EH (cell line): ENCODE data around the gene CD74.

Experiments used
- DNase-seq: peaks from one replicate; pipeline ENCODE4 v3.0.0-alpha.2; 2015; ENCODE audit warnings: low read depth

CD74 gene

DNA sequence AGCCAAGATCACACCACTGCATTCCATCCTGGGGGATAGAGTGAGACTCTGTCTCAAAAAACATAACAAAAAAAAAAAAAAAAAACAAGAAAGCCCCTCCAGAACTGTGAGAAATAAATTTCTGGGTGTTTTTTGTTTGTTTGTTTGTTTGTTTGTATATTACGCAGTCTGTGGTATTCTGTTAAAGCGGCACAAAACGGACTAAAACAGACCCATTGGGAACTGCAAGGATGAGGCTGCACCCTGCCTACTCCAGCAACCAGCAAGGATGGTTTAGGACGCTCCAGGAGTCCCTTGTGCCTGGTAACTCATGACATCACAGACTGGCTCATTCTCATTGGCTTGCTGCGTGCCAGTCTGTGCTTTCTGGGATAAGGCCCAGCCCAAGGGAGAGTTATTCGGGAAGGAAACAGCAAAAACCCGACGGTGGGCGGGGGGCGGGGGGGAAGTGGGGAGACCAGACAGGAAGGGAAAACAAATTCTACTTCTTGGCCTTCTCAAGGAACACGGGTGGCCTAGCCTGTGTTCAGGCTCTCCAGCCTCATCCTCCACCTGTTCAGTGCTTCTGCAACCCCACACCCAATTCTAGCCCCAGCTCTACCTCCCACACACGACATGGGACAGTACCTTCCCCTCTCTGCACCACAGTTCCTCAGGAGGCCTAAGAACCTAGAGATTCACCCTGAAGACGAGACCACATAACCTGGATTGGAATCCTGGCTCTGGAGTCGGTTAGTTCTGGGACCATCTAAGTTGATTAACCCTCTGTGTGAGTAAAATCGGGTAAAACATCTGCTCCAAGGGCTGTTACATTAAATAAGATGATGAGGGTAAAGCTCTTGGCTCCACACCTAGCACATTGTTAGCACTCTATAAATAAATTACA lies 2.8 kb downstream of the CD74 start:
- DNase-seq, result peak; percentile 91

GRCh38 chr5:150408231-150408943 lies 4.3 kb downstream of the CD74 start:
- DNase-seq, result no peak

DNA sequence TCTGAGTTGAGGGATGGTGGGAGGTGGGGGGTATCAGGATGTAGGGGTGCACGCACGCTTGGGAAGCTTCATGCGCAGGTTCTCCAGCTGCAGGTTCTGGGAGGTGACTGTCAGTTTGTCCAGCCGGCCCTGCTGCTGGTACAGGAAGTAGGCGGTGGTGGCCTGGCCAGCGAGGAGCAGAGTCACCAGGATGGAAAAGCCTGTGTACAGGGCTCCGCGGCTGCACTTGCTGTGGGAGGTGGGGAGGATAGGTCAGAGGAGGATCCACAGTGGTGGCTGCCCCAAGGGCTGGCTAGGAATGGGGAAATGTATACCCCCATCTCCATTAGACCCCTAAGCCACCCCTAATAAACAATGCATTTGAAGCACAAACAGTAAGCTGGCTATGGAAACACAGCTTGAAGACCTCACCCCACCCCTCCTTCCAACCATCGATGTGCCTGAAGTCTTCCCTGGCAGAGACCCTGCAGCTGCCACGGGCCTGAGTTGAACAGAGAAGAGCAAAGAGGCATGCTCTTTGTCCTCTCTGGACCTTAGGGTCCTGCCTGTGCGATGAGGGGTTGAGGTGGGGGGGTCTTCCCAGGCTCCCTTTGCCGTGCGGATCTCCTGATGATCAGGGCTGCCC lies 5.5 kb downstream of the CD74 start:
- no peak for DNase-seq

DNA sequence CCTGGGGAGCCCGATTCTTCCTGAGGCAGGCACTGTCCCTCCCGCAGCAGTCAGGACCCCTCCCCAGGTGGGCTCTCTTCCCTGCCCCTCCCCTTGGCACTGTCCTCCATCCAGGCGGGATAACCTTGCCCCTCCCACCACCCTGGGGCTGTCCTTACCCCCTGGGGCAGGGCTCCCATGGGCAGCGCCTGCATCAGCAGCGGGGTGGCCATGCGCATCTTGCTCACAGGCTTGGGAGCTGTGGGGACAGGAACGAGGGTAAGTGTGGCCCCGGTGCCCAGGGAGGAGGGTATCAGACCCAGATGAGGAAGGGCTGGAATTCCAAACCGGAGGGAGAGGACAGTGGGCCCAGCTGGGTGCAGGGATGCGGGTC lies 6.0 kb downstream of the CD74 start:
- DNase-seq, result no peak

DNA sequence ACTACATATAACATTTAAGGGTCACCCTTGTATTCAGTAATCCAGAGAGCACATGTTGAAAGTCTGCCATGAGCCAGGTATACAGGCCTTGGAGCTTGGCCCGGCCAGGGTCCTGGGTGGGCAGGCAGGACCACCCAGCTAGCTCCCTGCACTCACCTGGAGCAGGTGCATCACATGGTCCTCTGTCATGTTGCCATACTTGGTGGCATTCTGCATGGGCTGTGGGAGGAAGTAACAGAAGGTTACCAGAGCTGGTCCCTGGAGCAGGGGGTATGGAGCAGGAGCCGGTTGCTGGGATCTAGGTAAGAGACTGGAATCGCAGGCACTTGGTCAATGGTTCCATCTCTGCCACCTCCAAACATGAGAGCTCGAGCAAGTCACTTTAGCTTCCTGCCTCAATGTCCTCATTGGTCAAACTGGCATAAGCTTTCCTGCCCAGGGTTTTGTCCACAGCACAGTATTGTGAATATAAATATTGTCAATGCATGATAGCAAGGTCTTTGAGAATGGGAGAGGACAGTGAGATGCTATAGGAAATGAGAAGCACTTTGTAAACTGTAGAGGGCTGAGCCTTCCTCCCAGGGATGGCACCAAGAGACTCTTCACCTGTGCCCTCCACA lies 6.5 kb downstream of the CD74 start:
- DNase-seq, result no peak

- DNase-seq, result no peak
These were observed 7.5 kb downstream of the CD74 start for GRCh38 chr5:150404941-150405816.

DNA sequence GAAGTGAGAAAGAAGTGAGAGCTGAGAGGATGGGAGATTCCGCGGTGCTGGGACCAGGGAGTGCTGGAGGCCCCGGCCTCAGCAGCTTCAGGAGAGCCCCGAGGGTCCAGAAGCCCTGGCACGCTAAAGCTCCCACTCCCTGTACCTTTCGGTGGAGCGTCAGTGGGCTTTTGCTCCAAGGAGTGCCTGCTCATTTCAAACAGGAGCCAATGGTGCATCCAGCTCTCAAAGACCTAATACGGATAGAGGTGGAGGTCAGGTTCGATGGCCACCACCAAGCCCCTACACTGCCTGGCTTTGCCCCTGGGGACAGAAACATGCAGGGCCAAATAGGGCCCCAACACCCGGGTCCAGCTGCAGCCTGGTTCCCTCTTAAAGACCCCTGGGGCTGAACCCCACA lies 8.2 kb downstream of the CD74 start:
- DNase-seq, result no peak

- no peak for DNase-seq
These were observed 8.6 kb downstream of the CD74 start for GRCh38 chr5:150404121-150404520.

DNA sequence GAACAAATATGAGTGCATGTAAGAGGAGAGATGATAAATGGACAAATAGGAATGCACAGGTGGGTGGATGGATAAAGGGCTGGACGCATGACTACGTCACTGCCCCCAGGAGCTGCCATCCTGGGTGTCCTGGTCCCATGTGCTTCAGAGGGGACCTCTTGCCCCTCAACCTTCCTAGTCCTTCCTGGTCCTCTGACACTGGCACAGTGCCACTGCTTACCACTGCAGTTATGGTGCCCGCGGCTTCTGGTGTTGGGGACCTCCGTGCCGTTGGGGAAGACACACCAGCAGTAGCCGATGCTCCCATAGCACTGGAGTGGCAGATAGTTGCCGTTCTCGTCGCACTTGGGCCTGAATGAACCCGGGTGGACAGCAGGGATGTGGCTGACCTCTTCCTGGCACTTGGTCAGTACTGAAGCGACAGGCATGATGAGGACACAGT lies 9.8 kb downstream of the CD74 start:
- no peak for DNase-seq

DNA sequence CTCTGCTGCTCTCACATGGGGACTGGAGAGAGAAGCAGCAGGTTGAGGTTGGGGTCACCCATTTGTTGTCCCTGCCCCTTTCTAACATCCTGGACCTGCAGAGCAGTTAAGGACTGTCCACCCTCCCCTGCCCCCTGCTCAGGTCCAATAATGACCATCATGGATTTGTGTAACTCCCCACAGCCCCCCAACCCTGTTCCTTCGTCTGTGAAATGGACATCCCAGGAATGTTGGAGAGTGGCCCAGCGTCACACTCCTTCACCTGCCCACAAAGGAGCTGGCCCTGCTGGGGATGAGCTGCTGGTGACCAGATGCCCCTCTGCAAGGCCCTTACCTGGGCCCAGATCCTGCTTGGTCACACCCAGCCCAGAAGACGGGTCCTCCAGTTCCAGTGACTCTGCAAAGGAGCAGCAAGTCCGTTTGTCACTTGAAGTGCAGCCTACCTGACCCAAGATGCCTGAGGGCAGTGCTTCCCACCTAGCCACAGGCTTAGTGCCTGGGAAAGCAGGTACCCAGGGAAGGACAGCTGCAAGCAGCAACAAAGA lies 10.4 kb downstream of the CD74 start:
- DNase-seq, result no peak

DNA sequence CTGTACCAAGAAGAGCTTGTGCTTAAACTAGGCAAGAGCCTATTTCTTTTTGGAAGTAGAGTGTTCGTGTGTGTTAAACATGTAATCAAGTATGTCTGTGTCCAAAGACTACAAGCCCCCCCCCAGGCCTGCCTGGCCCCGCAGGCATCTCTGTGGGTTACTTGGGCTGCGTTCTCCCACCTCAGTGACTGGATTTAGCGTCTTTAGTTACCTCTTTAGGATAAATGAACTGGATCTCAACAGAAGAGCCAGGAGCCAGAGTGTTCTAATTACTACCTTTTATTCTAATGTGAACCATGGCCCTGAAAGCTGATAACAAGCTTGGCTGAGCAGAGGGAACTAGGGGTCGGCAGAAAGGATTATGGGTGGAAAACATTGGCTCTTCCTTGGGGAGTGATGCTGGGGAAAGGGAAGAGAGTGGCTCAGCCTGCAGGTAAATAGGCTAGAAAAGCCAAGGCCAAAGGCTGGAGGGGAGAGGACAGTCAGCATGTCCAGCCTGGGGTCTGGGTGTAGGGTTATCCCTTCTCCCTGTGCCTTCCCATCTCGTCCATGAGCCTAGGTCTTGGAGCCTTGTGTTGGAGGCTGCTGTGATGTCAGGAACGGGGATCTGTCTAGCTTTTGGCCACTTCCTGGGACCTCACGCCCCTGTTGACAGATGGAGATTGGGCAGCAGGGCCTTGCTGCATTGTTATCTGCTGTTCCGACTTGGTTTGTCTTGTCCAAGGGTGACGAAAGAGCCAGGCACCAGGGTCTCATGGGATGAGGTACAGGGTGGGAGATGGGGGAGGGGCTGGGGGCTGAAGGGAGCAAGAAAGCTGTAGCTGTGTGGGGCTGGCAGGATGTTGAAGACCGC lies 11.1 kb downstream of the CD74 start:
- no peak for DNase-seq

DNA sequence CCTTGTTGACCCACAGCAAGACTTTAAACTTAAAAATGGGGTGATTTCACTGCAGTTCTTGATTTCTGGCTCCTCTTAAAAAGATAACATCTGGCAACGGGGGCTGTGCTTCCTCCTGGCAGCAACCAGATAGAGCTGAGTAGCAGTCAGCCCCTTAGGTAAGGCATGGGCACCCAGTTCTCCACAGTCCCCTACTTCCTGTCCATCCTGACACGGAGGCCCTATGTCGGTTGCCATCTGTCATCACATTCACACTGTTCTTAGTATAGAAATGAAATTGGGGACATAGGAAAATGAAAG lies 11.7 kb downstream of the CD74 start:
- DNase-seq, result no peak

GRCh38 chr5:150400316-150401075 lies 12.2 kb downstream of the CD74 start:
- no peak for DNase-seq

DNA sequence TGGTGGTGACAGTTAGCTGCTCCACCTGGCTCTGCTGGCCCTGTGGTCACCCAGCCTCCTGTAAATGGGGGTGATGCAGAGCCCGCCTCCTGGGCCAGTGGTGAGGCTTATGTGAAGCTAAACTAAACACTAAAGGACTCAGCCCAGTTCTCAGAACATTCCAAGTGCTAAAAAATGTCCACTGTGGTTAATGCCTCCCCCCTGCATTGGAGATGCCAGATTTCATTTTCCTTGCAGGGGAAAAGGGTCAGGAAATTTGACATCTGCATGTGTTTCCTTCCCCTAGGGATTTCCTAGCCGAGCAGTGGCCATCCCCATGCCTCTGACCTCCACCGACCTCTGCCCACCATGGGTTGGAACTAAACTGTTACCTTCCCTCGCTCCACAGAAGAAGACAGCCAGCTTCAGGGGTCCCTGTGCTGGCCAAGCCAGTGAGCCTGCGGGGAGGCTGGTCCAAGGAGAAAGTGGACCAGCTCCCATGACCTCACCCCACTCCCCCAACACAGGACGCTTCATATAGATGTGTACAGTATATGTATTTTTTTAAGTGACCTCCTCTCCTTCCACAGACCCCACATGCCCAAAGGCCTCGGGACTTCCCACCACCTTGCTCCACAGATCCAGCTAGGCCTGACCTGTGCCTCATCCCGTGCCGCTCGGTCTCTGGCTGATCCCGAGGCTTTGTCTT lies 13.0 kb downstream of the CD74 start:
- peak; percentile 72 for DNase-seq

DNA sequence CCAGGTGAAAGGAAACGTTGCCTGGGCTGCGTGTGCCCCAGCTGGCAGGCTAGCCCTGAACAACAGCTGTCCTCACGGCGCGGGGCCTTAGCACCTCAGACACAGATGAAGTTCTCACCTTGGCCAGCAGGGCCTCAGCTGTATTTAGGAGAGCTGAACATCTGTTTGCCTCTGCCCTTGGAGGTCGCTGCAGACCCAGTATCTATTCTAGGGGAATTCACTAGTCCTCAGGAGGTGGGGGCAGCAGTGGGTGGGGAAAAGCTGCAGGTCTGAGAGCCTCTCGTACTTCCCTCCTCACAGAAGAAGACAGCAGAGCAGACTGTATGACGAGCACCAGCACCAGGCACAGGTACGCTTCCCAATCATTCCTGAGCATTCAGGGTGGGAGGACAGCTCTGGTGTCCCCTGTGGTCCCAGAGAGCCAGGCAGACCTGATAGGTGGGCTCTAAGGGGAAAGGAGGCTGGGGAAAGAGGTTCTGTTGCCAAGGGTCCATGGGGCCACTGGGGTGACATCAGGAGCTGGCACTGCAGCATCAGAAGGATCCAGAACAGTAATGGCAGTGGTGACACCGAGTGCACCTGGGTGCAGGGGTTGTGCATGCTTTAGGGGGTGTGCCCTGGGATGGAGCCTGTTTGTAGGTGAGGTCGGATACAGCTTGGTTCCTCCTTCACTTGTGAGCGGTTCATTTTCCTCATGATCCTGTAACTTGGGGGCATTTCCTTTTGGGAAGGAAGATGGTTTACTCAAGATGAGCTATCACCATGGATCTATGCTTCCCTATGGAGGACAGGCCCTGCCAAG lies 13.8 kb downstream of the CD74 start:
- DNase-seq, result no peak

DNA sequence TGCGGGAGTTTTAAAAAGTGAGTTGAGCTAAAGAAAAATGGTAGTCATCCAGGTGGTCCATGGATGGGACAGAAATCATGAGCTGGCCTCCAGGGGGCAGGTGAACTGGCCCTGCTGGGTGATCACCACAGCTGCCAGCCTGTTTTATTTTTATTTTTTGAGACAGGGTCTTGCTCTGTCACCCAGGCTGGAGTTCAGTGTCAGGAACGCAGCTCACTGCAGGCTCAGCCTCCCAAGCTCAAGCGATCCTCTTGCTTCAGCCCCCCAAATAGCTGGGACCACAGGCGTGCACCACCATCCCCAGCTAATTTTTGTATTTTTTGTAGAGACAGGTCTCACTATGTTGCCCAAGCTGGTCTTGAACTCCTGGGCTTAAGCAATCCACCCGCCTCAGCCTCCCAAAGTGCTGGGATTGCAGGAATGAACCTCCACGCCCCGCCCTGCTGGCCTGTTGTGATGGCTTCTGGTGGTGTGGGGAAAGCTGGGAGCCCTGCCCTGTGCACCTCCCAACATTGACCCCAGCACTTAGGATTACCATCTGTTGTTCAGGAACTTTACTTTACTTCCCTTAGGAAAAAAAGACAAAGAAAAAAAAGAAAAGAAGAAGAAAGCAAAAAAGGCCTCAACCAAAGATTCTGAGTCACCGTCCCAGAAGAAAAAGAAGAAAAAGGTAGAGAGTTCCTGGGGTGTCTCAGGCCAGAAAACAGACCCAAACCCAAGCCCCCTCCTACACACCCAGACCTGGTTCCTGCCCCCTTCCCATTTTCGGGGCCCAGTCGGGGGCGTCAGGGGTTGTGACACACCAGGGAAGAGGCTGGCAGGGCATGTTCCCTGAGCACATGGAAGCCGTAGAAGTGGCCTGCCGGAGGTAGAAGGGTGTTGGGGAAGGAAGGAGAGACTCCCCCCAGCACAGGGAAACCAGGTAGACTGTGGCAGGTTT lies 14.7 kb downstream of the CD74 start:
- DNase-seq, result no peak

DNA sequence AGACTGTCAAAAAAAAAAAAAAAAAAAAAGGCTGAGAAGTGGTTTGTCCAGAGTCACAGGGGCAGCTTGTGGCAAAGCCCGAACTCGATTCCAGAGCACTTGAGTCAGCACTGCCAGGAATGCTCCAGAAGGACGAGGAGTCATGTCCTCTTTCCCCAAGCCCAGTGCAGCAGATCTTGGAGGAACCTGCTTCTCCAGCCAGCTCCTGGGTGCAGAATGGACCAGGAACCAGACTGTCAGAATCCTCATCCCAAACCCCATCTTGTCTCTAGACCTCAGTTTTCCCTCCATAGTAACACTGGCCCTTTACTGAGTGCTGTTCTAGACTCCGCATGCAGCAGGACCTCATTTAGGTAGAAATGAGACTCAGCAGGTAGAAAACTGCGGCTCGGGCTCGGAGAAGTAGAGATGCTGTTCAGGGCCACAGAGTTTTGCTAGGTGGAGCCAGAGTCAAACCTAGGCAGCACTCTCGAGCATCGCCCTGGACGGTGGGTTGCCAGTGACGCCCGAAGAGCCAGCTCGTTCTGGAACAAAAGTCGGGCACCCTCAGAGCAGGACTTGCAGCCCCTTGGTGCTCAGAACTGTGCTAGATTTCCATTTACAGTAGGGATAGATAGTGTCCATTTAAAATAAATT lies 15.4 kb downstream of the CD74 start:
- DNase-seq, result peak; percentile 88
